Inflammatory macrophage treated with lipopolysaccharide for 4 hours (primary cell): ENCODE data around the gene S100PBP.
A peak's percentile ranks its signal among the peaks of the same experiment; 100 is the strongest.

Experiments
- DNase-seq: peaks from one replicate; pipeline ENCODE4 v3.0.0-alpha.2; 2020

The S100PBP gene

GRCh38 chr1:32817159-32817814 is at the start of gene S100PBP, which contains the start of gene YARS1:
S100PBP (plus strand) TSS chr1:32817653; CDS start chr1:32826100, 8,447 bp downstream.
YARS1 (minus strand) TSS chr1:32817358; CDS start chr1:32817244, 114 bp downstream.
- DNase-seq = peak; percentile 98

- DNase-seq = no peak
Observed at GRCh38 chr1:32768110-32768850, 49.2 kb upstream of the S100PBP start.

- DNase-seq = no peak
Observed at GRCh38 chr1:32769524-32770220, 47.8 kb upstream of the S100PBP start.

GRCh38 chr1:32770221-32770731 is 47.2 kb upstream of the S100PBP start:
- no peak for DNase-seq

- DNase-seq = no peak
Observed at GRCh38 chr1:32770741-32771548, 46.5 kb upstream of the S100PBP start.

GRCh38 chr1:32771561-32772280 is 45.7 kb upstream of the S100PBP start:
- no peak for DNase-seq

GRCh38 chr1:32772281-32773017 is 45.0 kb upstream of the S100PBP start:
- no peak for DNase-seq

GRCh38 chr1:32773018-32773763 is 44.3 kb upstream of the S100PBP start:
- peak; percentile 51 for DNase-seq

GRCh38 chr1:32773764-32774463 is 43.5 kb upstream of the S100PBP start:
- no peak for DNase-seq

- DNase-seq = no peak
Observed at GRCh38 chr1:32774464-32774808, 43.0 kb upstream of the S100PBP start.

- peak; percentile 50 for DNase-seq
Observed at GRCh38 chr1:32774950-32775634, 42.4 kb upstream of the S100PBP start.

- no peak for DNase-seq
Observed at GRCh38 chr1:32775640-32776337, 41.7 kb upstream of the S100PBP start.

- no peak for DNase-seq
Observed at GRCh38 chr1:32779242-32779641, 38.2 kb upstream of the S100PBP start.

GRCh38 chr1:32780005-32780404 is 37.4 kb upstream of the S100PBP start:
- DNase-seq = no peak

GRCh38 chr1:32780628-32781234 is 36.7 kb upstream of the S100PBP start:
- no peak for DNase-seq

GRCh38 chr1:32782086-32782485 is 35.4 kb upstream of the S100PBP start:
- DNase-seq = no peak

GRCh38 chr1:32783851-32784250 is 33.6 kb upstream of the S100PBP start:
- DNase-seq = no peak

GRCh38 chr1:32784817-32785216 is 32.6 kb upstream of the S100PBP start:
- DNase-seq = no peak
